HCT116 (cell line): ENCODE data around the gene LYPD8.

Experiments
- EZH2 ChIP-seq: fragments of 200-600 bp; sonication (generic); IDR thresholded peaks from 2 replicates; pipeline ENCODE4 v1.6.1; 2017; ENCODE audit warnings: antibody characterized with exemption, mixed run types
- JUND ChIP-seq: IDR thresholded peaks from 2 replicates; pipeline ENCODE4 v1.6.1; 2012
- POLR2A ChIP-seq: IDR thresholded peaks from 2 replicates; pipeline ENCODE4 v1.7.0; 2011; ENCODE audit warnings: borderline replicate concordance; ENCODE audit not compliant: insufficient read depth, insufficient read length; ENCODE audit errors: extremely low read depth
- YY1 ChIP-seq: IDR thresholded peaks from 2 replicates; pipeline ENCODE4 v1.6.1; 2011; ENCODE audit warnings: low read length, low read depth, moderate library complexity, mild to moderate bottlenecking; ENCODE audit not compliant: insufficient replicate concordance; ENCODE audit errors: extremely low read depth
- ZNF274 ChIP-seq: fragments of 200-500 bp; sonication (Bioruptor generic); IDR thresholded peaks from 2 replicates; pipeline ENCODE4 v1.6.1; 2014; ENCODE audit warnings: mild to moderate bottlenecking, low read depth, low read length, inconsistent platforms
- TF ChIP-seq, protein P1 (sequence below), 3 experiments: fragments of 200-600 bp in 1 of 3; sonication (generic) in 1 of 3; IDR thresholded peaks in 2 of 3; conservative IDR thresholded peaks in 1 of 3; 2 replicates each; pipeline ENCODE4 v1.5.1; 2012 to 2017; ENCODE audit warnings: low read depth in 2 of 3, low read length in 2 of 3, antibody characterized with exemption in 1 of 3, borderline replicate concordance in 1 of 3, control low read depth in 1 of 3, mild to moderate bottlenecking in 1 of 3, mixed read lengths in 1 of 3, mixed run types in 1 of 3, moderate library complexity in 1 of 3; ENCODE audit not compliant: insufficient read depth in 1 of 3

DNA sequence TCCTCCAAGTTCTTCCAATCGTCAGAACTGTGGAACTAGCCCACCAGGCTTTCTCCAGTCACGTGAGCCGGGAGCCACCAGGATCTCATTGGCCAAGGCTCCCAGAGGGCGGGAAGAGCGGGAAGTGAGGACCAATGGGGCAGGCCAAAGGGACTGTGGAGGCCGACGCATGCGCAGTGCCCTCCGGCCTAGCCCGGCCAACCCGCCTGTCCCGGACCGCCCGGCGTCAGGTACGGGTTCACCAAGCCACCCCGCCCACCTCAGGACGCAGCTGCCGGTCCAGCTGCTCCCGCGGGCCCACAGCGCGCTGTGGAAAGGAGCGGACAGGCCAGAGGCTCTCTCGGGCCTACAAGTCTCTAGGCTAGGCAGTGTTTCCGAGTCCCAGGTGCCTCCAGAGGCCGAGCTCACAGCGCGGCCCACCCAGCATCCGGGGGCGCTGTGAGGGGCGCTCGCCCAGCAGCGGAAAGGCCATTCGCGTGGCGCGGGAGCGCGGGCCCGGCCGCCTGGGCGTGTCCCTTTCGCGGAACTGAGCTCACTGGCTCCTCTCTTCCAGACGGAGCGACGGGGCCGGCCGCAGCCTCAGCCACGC, 63.9 kb downstream of the LYPD8 start:
- TF ChIP-seq YY1 (no peak), POLR2A (no peak), ZNF274 (no peak), EZH2 (no peak), JUND (no peak)
- TF ChIP-seq, protein P1, sequence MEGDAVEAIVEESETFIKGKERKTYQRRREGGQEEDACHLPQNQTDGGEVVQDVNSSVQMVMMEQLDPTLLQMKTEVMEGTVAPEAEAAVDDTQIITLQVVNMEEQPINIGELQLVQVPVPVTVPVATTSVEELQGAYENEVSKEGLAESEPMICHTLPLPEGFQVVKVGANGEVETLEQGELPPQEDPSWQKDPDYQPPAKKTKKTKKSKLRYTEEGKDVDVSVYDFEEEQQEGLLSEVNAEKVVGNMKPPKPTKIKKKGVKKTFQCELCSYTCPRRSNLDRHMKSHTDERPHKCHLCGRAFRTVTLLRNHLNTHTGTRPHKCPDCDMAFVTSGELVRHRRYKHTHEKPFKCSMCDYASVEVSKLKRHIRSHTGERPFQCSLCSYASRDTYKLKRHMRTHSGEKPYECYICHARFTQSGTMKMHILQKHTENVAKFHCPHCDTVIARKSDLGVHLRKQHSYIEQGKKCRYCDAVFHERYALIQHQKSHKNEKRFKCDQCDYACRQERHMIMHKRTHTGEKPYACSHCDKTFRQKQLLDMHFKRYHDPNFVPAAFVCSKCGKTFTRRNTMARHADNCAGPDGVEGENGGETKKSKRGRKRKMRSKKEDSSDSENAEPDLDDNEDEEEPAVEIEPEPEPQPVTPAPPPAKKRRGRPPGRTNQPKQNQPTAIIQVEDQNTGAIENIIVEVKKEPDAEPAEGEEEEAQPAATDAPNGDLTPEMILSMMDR (IDR thresholded peaks at IDR 0.05 in 2 of 3, conservative IDR thresholded peaks at IDR 0.05 in 1 of 3; ENCODE audit: borderline replicate concordance in 1 of 3, insufficient read depth in 1 of 3, low read depth in 2 of 3, low read length in 2 of 3), result no peak
